Glutamatergic neuron (in vitro differentiated cells): ENCODE data around the gene CORO2A. TPM values are rescaled to one million over a fixed set of nuclear protein-coding genes. Genes with fewer than 3 reads are reported as not detected.
"Not testable (repeated sequence)": the region's sequence is repeated elsewhere in the genome, so short reads cannot be mapped to it uniquely, and the experiment has no call there.

Experiments used
- DNase-seq: peaks from one replicate; pipeline ENCODE4 v3.0.0; 2022
- H3K27ac Mint-ChIP-seq: one replicate; pipeline ENCODE4 v1.8.0; 2020; ENCODE audit warnings: mild to moderate bottlenecking, mixed read lengths, inconsistent platforms; ENCODE audit not compliant: unreplicated experiment
- H3K27me3 Mint-ChIP-seq: one replicate; pipeline ENCODE4 v1.8.0; 2020; ENCODE audit warnings: mild to moderate bottlenecking, moderate library complexity, mixed read lengths, inconsistent platforms; ENCODE audit not compliant: unreplicated experiment
- H3K36me3 Mint-ChIP-seq: one replicate; pipeline ENCODE4 v1.8.0; 2020; ENCODE audit warnings: mild to moderate bottlenecking, mixed read lengths, inconsistent platforms; ENCODE audit not compliant: unreplicated experiment
- H3K4me1 Mint-ChIP-seq: one replicate; pipeline ENCODE4 v1.8.0; 2020; ENCODE audit warnings: mild to moderate bottlenecking, low read depth, mixed read lengths, inconsistent platforms; ENCODE audit not compliant: unreplicated experiment
- H3K4me3 Mint-ChIP-seq: one replicate; pipeline ENCODE4 v1.8.0; 2020; ENCODE audit warnings: mild to moderate bottlenecking, mixed read lengths, inconsistent platforms; ENCODE audit not compliant: unreplicated experiment
- H3K9me3 Mint-ChIP-seq: one replicate; pipeline ENCODE4 v1.8.0; 2020; ENCODE audit warnings: mild to moderate bottlenecking, moderate library complexity, mixed read lengths, inconsistent platforms; ENCODE audit not compliant: unreplicated experiment
- total RNA-seq: library from RNA; stranded (reverse); fragmentation: NEBNext Ultra II Directional; extraction: Animal tissue kit (Norgen Biotek cat#: 25700); gene quantifications from one replicate; pipeline ENCODE4 v1.2.1, GENCODE V29; 2021; ENCODE audit not compliant: unreplicated experiment
- TF ChIP-seq, protein P1 (sequence below): fragments of 200-600 bp; sonication (generic); IDR thresholded peaks from one replicate; pipeline ENCODE4 v1.5.0; 2021; ENCODE audit not compliant: partially characterized antibody, unreplicated experiment

The CORO2A gene
- total RNA-seq, 1 donor from 2014 or later = 23.9 TPM

DNA sequence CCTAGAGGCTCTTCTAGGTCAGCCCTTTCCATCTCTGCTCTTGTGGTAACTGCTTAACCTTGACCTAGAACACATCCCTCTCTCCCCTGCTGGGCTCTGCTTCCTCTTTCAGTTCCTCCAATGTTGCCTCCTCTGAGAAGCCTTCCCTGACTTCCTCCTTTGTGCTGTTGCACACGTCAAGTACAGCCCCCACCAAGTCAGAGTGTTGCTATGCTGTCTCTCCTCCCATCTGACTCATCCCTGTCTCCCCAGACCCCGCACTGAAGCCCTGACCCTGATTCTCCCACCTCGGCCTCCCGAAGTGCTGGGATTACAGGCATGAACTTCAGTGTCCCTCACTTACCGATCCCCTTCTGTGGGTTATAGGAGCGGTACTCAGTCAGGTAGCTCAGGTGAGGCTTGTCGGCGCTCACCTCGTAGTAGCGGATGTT lies 63.0 kb downstream of the CORO2A start:
- Mint-ChIP-seq H3K4me3 (no peak overlapping the region), H3K9me3 (peaks cover 4% of the 10 kb centered on the region), H3K36me3 (no peaks in the 10 kb centered on the region), H3K27me3 (peaks cover 2% of the 10 kb centered on the region), H3K27ac (no peak overlapping the region), H3K4me1 (peaks cover 10% of the 10 kb centered on the region)
- TF ChIP-seq, protein P1, sequence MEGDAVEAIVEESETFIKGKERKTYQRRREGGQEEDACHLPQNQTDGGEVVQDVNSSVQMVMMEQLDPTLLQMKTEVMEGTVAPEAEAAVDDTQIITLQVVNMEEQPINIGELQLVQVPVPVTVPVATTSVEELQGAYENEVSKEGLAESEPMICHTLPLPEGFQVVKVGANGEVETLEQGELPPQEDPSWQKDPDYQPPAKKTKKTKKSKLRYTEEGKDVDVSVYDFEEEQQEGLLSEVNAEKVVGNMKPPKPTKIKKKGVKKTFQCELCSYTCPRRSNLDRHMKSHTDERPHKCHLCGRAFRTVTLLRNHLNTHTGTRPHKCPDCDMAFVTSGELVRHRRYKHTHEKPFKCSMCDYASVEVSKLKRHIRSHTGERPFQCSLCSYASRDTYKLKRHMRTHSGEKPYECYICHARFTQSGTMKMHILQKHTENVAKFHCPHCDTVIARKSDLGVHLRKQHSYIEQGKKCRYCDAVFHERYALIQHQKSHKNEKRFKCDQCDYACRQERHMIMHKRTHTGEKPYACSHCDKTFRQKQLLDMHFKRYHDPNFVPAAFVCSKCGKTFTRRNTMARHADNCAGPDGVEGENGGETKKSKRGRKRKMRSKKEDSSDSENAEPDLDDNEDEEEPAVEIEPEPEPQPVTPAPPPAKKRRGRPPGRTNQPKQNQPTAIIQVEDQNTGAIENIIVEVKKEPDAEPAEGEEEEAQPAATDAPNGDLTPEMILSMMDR = no peak
- no peak for DNase-seq

DNA sequence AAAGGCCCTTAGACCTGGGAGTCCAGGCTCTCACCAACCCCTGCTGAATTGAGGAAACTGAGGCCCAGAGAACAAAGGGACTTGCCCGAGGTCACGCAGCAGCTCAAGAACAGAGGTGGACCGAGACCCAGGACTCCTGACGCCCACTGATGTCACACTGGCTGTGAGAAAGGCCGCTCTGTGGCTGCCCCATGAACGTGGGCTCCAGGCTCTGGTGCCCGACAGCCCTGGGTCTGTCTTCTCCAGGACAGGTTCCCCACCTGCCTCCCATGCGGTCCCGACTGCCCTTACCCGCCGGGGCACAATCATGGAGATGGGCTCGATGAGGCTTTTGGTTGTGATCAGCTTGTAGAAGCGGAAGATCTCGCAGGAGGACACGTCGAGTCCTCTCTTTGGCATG lies 64.1 kb downstream of the CORO2A start:
- no peak overlapping the region for H3K4me3 Mint-ChIP-seq
- H3K27ac Mint-ChIP-seq = no peak overlapping the region
- H3K4me1 Mint-ChIP-seq = peaks cover 4% of the 10 kb centered on the region
- no peak for DNase-seq
- H3K9me3 Mint-ChIP-seq = peaks cover 4% of the 10 kb centered on the region
- H3K27me3 Mint-ChIP-seq = peaks cover 2% of the 10 kb centered on the region
- H3K36me3 Mint-ChIP-seq = no peaks in the 10 kb centered on the region
- TF ChIP-seq, protein P1 = no peak

DNA sequence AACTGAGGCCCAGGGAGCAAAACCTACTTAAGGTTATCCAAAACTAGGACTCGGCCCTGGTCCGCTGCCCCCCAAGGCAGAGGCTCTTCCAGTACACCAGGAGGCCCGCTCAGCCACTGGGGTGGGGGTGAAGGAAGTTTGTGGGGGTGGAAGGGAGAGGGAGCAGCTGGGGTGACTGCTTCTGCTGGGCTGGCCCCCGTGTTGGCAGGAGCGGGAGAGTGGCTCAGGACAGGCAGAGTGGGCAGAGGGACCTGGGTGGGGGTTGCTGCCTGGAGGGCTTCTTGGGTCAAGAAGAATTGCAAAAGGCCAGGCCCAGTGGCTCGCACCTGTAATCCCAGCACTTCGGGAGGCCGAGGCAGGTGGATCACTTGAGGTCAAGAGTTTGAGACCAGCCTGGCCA lies 65.2 kb downstream of the CORO2A start:
- no peaks in the 10 kb centered on the region for H3K4me1 Mint-ChIP-seq
- H3K36me3 Mint-ChIP-seq = no peaks in the 10 kb centered on the region
- peaks cover 2% of the 10 kb centered on the region for H3K27me3 Mint-ChIP-seq
- H3K4me3 Mint-ChIP-seq = no peak overlapping the region
- DNase-seq = no peak
- TF ChIP-seq, protein P1 = no peak
- no peak overlapping the region for H3K27ac Mint-ChIP-seq
- peaks cover 3% of the 10 kb centered on the region for H3K9me3 Mint-ChIP-seq

DNA sequence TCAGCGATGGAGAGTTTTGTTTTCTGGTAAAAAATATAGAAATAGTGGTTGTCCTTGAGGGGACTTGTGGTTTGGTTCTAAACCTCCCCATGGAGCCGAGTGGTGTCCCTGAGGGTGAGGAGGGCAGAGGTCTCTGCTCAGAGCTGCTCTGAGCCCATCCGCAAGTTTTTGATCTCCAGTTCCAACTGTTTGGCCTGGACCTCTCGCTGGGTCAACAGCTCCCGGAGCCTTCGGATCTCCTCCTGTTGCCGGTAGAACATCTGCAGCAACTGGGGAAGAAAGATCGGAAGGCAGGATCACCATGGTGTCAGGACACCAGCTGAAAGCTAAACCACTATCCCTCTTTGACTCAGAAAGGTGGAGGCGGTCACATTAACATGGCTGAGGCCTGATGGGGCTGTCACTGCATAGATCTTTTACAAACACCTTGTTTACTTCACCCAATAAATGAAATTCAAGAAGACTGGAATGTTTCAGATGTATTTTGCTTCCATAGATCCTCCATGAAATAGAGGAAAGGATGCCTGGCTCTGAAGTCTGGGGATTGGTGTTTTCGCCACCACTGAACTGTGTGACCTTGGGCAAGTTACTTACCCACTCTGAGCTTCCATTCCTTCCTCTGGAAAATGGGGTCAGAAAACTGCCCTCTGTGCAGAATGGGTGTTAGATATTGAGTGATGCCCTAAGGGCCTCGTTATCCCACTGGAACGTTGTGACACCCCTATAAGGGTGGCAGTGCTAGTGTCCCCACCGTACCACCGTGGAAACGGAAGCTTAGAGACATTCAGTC lies 67.6 kb downstream of the CORO2A start:
- Mint-ChIP-seq H3K4me1 (no peaks in the 10 kb centered on the region), H3K4me3 (no peak overlapping the region), H3K36me3 (no peaks in the 10 kb centered on the region), H3K9me3 (peaks cover 3% of the 10 kb centered on the region), H3K27me3 (peaks cover 3% of the 10 kb centered on the region), H3K27ac (no peak overlapping the region)
- TF ChIP-seq, protein P1 = no peak
- no peak for DNase-seq

DNA sequence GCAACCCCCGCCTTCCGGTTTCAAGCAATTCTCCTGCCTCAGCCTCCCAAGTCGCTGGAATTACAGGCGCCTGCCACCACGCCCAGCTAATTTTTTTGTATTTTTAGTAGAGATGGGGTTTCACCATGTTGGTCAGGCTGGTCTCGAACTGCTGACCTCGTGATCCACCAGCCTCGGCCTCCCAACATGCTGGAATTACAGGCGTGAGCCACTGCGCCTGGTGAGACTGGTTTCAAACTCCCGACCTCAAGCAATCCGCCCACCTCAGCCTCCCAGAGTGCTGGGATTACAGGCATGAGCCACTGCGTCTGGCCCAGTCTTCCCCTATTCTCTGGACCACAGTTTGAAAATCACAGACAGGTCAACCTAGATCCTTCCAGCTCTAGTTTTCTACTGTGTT lies 68.3 kb downstream of the CORO2A start:
- H3K4me1 Mint-ChIP-seq, H3K27ac Mint-ChIP-seq, H3K9me3 Mint-ChIP-seq, H3K27me3 Mint-ChIP-seq, H3K36me3 Mint-ChIP-seq, DNase-seq, H3K4me3 Mint-ChIP-seq: not testable (repeated sequence)
